Measurements from ENCODE around the gene SALL4.

SALL4 gene

DNA sequence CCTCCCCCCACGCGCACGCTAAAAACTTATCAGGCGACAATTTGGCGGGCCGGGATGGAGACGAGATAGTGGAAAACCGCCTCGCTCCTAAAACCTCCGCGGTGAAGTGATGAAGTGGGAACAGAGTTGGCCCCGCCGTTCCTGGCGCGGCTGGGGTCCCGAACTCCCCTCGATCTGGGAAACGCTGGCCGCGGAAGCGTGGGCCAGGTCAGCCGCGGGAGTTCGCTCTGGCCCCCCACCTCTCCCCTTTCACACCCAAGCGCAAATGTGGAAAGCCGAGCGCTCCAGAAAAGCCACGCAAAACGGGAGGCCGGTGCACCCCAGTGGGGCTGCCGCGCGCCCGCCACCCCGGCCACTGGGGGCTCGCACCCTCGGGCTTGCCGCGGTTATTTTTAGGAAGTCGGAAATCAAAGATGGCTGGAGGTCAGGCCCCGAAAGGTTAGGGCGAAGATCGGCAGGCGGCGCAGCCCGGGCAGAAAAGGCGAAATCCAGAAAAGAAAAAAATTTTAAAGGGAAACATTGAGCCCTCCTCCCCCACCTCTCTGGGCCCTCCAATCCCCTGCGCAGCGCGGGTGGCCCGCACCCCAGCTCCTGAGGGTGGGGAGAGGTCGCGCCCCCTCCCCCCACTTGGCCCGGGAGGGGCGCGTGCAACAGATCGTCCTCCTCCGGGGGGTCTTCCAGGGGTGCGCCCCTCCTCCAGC lies 1.0 kb downstream of the SALL4 start:
- Histone ChIP-seq H3K4me1 (ENCODE audit: control insufficient read depth, low read depth, low read length) (peaks cover 7% of the 10 kb centered on the region), H3K4me3 (ENCODE audit: low read length) (peak overlapping the region; percentile 94), H3K18ac (ENCODE audit: low read length) (peak overlapping the region; percentile 82), H4K8ac (ENCODE audit: low read depth, low read length) (peak overlapping the region; percentile 16), H3K79me2 (ENCODE audit: control insufficient read depth, insufficient read depth, low read length) (peaks cover 49% of the 10 kb centered on the region), H2BK120ac (ENCODE audit: low read depth, low read length) (peak overlapping the region; percentile 50), H3K9ac (ENCODE audit: low read length) (peak overlapping the region; percentile 95), H3K23ac (ENCODE audit: low read length) (no peak overlapping the region), H3K36me3 (ENCODE audit: control insufficient read depth, insufficient read depth, low read length) (no peaks in the 10 kb centered on the region), H2BK15ac (replicated peaks; ENCODE audit: low read depth) (no peak overlapping the region), H3K27me3 (ENCODE audit: insufficient read depth, low read length, poor library complexity) (no peaks in the 10 kb centered on the region), H3K4me2 (ENCODE audit: low read length) (no peak overlapping the region), H3K27ac (ENCODE audit: low read depth, low read length) (peak overlapping the region; percentile 94), H3K56ac (ENCODE audit: low read length) (peak overlapping the region; percentile 95), H4K5ac (ENCODE audit: low read length) (no peak overlapping the region), H3K4ac (ENCODE audit: low read depth, low read length) (peak overlapping the region; percentile 99), H2BK5ac (ENCODE audit: low read length) (peak overlapping the region; percentile 80), H2AK5ac (ENCODE audit: low read length) (no peak overlapping the region), H3K79me1 (ENCODE audit: low read length) (no peaks in the 10 kb centered on the region)
- peak; percentile 83 for DNase-seq
- WGBS (ENCODE audit: extremely low coverage, insufficient coverage, low lambda C conversion rate), result no CpG with 5 or more reads among the region's 59 CpGs

DNA sequence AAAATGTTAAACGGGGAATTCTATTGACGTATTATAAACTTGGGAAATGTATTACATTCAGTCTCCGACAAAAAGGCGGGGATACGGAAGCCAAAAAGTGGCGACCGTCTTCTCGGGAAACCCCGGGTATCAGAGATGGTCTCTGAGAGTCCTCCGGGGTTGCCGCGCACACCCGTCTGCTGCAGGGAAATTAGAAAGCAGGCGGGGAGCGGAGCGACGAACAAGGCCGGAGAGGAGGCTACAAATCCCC lies 1.5 kb downstream of the SALL4 start:
- peak overlapping the region; percentile 3 for H3K4me2 ChIP-seq (ENCODE audit: low read length)
- WGBS (ENCODE audit: extremely low coverage, insufficient coverage, low lambda C conversion rate), result no CpG with 5 or more reads among the region's 18 CpGs
- peak; percentile 81 for DNase-seq
- H3K27ac ChIP-seq (ENCODE audit: low read depth, low read length), result peak overlapping the region; percentile 94
- no peak overlapping the region for H3K23ac ChIP-seq (ENCODE audit: low read length)
- peak overlapping the region; percentile 82 for H3K18ac ChIP-seq (ENCODE audit: low read length)
- H3K4me3 ChIP-seq (ENCODE audit: low read length), result peak overlapping the region; percentile 94
- no peaks in the 10 kb centered on the region for H3K27me3 ChIP-seq (ENCODE audit: insufficient read depth, low read length, poor library complexity)
- no peak overlapping the region for H2BK15ac ChIP-seq (replicated peaks; ENCODE audit: low read depth)
- peak overlapping the region; percentile 95 for H3K9ac ChIP-seq (ENCODE audit: low read length)
- peak overlapping the region; percentile 99 for H3K4ac ChIP-seq (ENCODE audit: low read depth, low read length)
- H2BK120ac ChIP-seq (ENCODE audit: low read depth, low read length), result peak overlapping the region; percentile 51
- peak overlapping the region; percentile 83 for H2BK5ac ChIP-seq (ENCODE audit: low read length)
- H3K36me3 ChIP-seq (ENCODE audit: control insufficient read depth, insufficient read depth, low read length), result no peaks in the 10 kb centered on the region
- no peaks in the 10 kb centered on the region for H3K79me1 ChIP-seq (ENCODE audit: low read length)
- peaks cover 8% of the 10 kb centered on the region for H3K4me1 ChIP-seq (ENCODE audit: control insufficient read depth, low read depth, low read length)
- no peak overlapping the region for H2AK5ac ChIP-seq (ENCODE audit: low read length)
- peak overlapping the region; percentile 95 for H3K56ac ChIP-seq (ENCODE audit: low read length)
- peaks cover 53% of the 10 kb centered on the region for H3K79me2 ChIP-seq (ENCODE audit: control insufficient read depth, insufficient read depth, low read length)
- no peak overlapping the region for H4K8ac ChIP-seq (ENCODE audit: low read depth, low read length)
- H4K5ac ChIP-seq (ENCODE audit: low read length), result no peak overlapping the region

DNA sequence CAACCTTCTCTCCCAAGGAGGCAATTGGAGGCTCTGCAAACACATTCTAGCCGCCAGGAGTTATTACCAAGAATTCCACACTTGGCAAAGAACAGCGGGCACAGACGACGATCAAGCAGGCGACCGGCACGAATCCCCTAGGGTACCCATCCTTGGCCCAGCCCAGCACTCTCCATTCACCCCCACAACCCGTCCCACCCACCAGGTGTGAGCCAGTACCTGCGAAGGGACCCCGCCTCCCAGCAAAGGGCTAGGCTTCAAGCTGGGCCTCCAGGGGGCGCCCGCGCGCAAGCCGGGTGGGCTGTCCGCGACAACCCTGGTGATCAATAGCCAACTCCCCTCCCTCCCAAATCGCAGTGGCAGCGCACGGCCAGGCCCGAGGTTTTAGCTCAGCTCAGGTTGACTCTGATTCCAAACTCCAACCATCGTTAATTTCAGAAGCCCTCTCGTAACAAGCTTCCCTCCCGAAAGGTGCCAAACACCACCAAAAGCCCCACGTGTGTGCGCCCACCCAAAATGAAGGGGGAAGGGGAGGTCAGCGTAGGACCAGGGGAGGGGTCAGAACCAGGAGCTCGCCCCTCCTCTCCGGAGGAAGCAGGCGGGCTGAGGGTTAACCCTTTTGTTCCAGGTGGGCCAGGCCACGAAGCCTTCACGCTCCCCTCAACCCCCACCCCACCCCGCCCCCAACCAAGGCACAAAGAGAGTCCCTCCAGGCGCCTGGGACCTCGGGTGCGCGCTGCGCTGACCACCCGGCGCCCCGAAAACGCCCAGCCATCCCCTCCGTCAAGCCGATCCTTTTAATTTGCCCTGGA lies 2.1 kb downstream of the SALL4 start:
- no CpG with 5 or more reads among the region's 44 CpGs for WGBS (ENCODE audit: extremely low coverage, insufficient coverage, low lambda C conversion rate)

DNA sequence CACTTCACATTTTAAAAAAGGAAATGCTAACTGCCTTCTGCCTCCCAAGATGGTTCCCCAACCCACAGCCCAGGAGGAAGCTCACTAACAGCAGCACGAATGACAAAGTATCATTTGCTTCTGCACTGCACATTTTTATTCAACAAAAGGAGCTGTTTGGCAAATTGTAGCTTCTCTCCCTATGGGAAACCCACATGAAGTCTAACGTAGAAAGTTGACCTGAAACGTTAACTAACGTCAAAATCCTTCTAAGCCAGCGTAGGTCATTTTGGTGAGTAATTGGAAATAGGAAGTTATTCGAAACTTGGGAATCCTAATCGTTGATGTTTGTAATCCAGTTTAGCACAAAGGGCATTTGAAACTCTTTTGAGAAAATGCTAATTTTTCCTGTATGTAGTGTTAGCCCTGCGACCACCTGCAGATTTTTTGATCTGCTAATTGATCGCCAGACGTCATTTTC lies 2.9 kb downstream of the SALL4 start:
- no peak overlapping the region for H3K4ac ChIP-seq (ENCODE audit: low read depth, low read length)
- no peaks in the 10 kb centered on the region for H3K27me3 ChIP-seq (ENCODE audit: insufficient read depth, low read length, poor library complexity)
- H3K23ac ChIP-seq (ENCODE audit: low read length), result no peak overlapping the region
- H3K79me2 ChIP-seq (ENCODE audit: control insufficient read depth, insufficient read depth, low read length), result peaks cover 66% of the 10 kb centered on the region
- H3K4me2 ChIP-seq (ENCODE audit: low read length), result peak overlapping the region; percentile 53
- no peaks in the 10 kb centered on the region for H3K36me3 ChIP-seq (ENCODE audit: control insufficient read depth, insufficient read depth, low read length)
- no peak overlapping the region for H4K5ac ChIP-seq (ENCODE audit: low read length)
- H3K27ac ChIP-seq (ENCODE audit: low read depth, low read length), result peak overlapping the region; percentile 25
- H2AK5ac ChIP-seq (ENCODE audit: low read length), result no peak overlapping the region
- no peak overlapping the region for H2BK15ac ChIP-seq (replicated peaks; ENCODE audit: low read depth)
- H2BK5ac ChIP-seq (ENCODE audit: low read length), result no peak overlapping the region
- no peaks in the 10 kb centered on the region for H3K79me1 ChIP-seq (ENCODE audit: low read length)
- no peak overlapping the region for H2BK120ac ChIP-seq (ENCODE audit: low read depth, low read length)
- H3K4me1 ChIP-seq (ENCODE audit: control insufficient read depth, low read depth, low read length), result peaks cover 11% of the 10 kb centered on the region
- H4K8ac ChIP-seq (ENCODE audit: low read depth, low read length), result no peak overlapping the region
- DNase-seq, result peak; percentile 25
- peak overlapping the region; percentile 72 for H3K56ac ChIP-seq (ENCODE audit: low read length)
- peak overlapping the region; percentile 96 for H3K18ac ChIP-seq (ENCODE audit: low read length)
- H3K4me3 ChIP-seq (ENCODE audit: low read length), result peak overlapping the region; percentile 78
- peak overlapping the region; percentile 95 for H3K9ac ChIP-seq (ENCODE audit: low read length)
- no CpG with 5 or more reads among the region's 10 CpGs for WGBS (ENCODE audit: extremely low coverage, insufficient coverage, low lambda C conversion rate)

More for the DNA sequence above, 2.1 kb downstream of the SALL4 start:
- Histone ChIP-seq H3K23ac (ENCODE audit: low read length) (no peak overlapping the region), H2BK5ac (ENCODE audit: low read length) (peak overlapping the region; percentile 83), H2BK15ac (replicated peaks; ENCODE audit: low read depth) (no peak overlapping the region), H2BK120ac (ENCODE audit: low read depth, low read length) (peak overlapping the region; percentile 51), H3K27ac (ENCODE audit: low read depth, low read length) (peak overlapping the region; percentile 94), H4K8ac (ENCODE audit: low read depth, low read length) (no peak overlapping the region), H3K4me2 (ENCODE audit: low read length) (peak overlapping the region; percentile 57), H3K27me3 (ENCODE audit: insufficient read depth, low read length, poor library complexity) (no peaks in the 10 kb centered on the region), H3K36me3 (ENCODE audit: control insufficient read depth, insufficient read depth, low read length) (no peaks in the 10 kb centered on the region), H2AK5ac (ENCODE audit: low read length) (no peak overlapping the region), H3K18ac (ENCODE audit: low read length) (peak overlapping the region; percentile 82), H3K4me1 (ENCODE audit: control insufficient read depth, low read depth, low read length) (peaks cover 8% of the 10 kb centered on the region), H3K4ac (ENCODE audit: low read depth, low read length) (peak overlapping the region; percentile 99), H3K79me1 (ENCODE audit: low read length) (no peaks in the 10 kb centered on the region), H3K56ac (ENCODE audit: low read length) (peak overlapping the region; percentile 95), H3K9ac (ENCODE audit: low read length) (peak overlapping the region; percentile 95), H4K5ac (ENCODE audit: low read length) (no peak overlapping the region), H3K4me3 (ENCODE audit: low read length) (peak overlapping the region; percentile 94), H3K79me2 (ENCODE audit: control insufficient read depth, insufficient read depth, low read length) (peaks cover 58% of the 10 kb centered on the region)
- DNase-seq, result peak; percentile 93

DNA sequence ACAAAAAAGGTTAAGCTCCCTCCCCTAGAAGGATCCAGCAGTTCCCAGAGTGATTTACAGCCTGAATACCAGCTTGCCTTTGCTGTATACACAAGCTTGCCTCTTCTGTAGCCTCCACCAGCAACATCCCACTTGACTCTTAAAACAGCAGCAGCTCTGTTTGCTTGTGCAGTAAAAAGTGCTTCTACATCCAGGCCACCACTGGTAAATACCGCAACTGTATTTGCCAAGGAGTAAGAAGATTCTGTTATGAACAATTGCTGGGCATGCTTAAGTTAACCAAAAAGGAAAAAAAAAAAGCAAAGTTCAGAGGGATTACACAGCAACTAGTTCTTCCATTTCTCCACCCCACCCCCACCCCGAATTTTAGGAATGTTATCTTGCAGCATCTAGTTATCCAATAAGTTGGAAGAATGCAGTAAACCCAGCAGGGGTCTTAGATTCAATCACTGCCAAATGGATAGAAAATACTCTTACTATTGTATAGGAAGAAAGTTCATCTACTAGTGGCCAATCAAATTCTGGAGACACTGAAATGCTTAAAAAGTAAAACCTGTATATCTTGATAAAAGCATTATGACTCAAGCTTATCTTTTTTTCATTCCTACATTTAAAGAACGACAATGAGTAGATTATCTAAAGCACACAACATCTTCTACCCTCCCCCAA lies 4.8 kb downstream of the SALL4 start:
- Histone ChIP-seq H3K18ac (ENCODE audit: low read length) (peak overlapping the region; percentile 65), H4K8ac (ENCODE audit: low read depth, low read length) (no peak overlapping the region), H3K4me3 (ENCODE audit: low read length) (no peak overlapping the region), H3K27me3 (ENCODE audit: insufficient read depth, low read length, poor library complexity) (no peaks in the 10 kb centered on the region), H3K4me1 (ENCODE audit: control insufficient read depth, low read depth, low read length) (peaks cover 13% of the 10 kb centered on the region), H3K23ac (ENCODE audit: low read length) (no peak overlapping the region), H2BK5ac (ENCODE audit: low read length) (peak overlapping the region; percentile 70), H3K4me2 (ENCODE audit: low read length) (peak overlapping the region; percentile 56), H4K5ac (ENCODE audit: low read length) (no peak overlapping the region), H3K27ac (ENCODE audit: low read depth, low read length) (peak overlapping the region; percentile 90), H3K9ac (ENCODE audit: low read length) (peak overlapping the region; percentile 56), H3K36me3 (ENCODE audit: control insufficient read depth, insufficient read depth, low read length) (peaks cover 5% of the 10 kb centered on the region), H3K56ac (ENCODE audit: low read length) (peak overlapping the region; percentile 76), H3K4ac (ENCODE audit: low read depth, low read length) (no peak overlapping the region), H2AK5ac (ENCODE audit: low read length) (peak overlapping the region; percentile 9), H3K79me1 (ENCODE audit: low read length) (peaks cover 1% of the 10 kb centered on the region), H2BK15ac (replicated peaks; ENCODE audit: low read depth) (no peak overlapping the region), H2BK120ac (ENCODE audit: low read depth, low read length) (peak overlapping the region; percentile 56), H3K79me2 (ENCODE audit: control insufficient read depth, insufficient read depth, low read length) (peaks cover 84% of the 10 kb centered on the region)
- peak; percentile 97 for DNase-seq
- WGBS (ENCODE audit: extremely low coverage, insufficient coverage, low lambda C conversion rate), result no CpG with 5 or more reads among the region's 3 CpGs
